ENCODE data around the gene MTA1. TPM values are rescaled to one million over a fixed set of nuclear protein-coding genes. Genes with fewer than 3 reads are reported as not detected.

MTA1 gene
- total RNA-seq, 2 experiments from 2014 or later = 119 to 131 TPM

GRCh38 chr14:105399466-105399775 lies 20.2 kb upstream of the MTA1 start:
- no peak for DNase-seq
- Mint-ChIP-seq H3K27me3 (no peaks in the 10 kb centered on the region), H3K36me3 (ENCODE audit: low read depth) (peaks cover 28% of the 10 kb centered on the region), H3K4me3 (peak overlapping the region; percentile 89), H3K4me1 (peaks cover 35% of the 10 kb centered on the region), H3K9me3 (peaks cover 14% of the 10 kb centered on the region), H3K27ac (peak overlapping the region; percentile 92)
- POLR2A ChIA-PET = interaction anchor here (0.5 to 1.5 kb wide), 2 partner anchors 10 to 807 kb away, joined by 4 read pairs; no protein-coding TSS in a partner anchor
- CTCF ChIA-PET = interaction anchor here (0.7 to 1.4 kb wide), 5 partner anchors 7 to 81 kb away, joined by 3 to 5 read pairs (median 3); no protein-coding TSS in a partner anchor

GRCh38 chr14:105400016-105400415 lies 19.6 kb upstream of the MTA1 start:
- no peak for DNase-seq
- Mint-ChIP-seq H3K4me3 (peak overlapping the region; percentile 89), H3K4me1 (peaks cover 40% of the 10 kb centered on the region), H3K36me3 (ENCODE audit: low read depth) (peaks cover 28% of the 10 kb centered on the region), H3K9me3 (peaks cover 14% of the 10 kb centered on the region), H3K27me3 (no peaks in the 10 kb centered on the region), H3K27ac (peak overlapping the region; percentile 46)
- CTCF ChIA-PET = interaction anchor here (0.7 to 1.4 kb wide), 4 partner anchors 8 to 29 kb away, joined by 3 to 4 read pairs (median 4); no protein-coding TSS in a partner anchor
- POLR2A ChIA-PET = no interaction called here

GRCh38 chr14:105401699-105402098 lies 17.9 kb upstream of the MTA1 start:
- no peak overlapping the region for H3K4me3 Mint-ChIP-seq
- peaks cover 43% of the 10 kb centered on the region for H3K4me1 Mint-ChIP-seq
- DNase-seq = no peak
- peaks cover 28% of the 10 kb centered on the region for H3K36me3 Mint-ChIP-seq (ENCODE audit: low read depth)
- H3K27me3 Mint-ChIP-seq = no peaks in the 10 kb centered on the region
- H3K9me3 Mint-ChIP-seq = peaks cover 14% of the 10 kb centered on the region
- ChIA-PET CTCF (interaction anchor here (0.6 to 2.2 kb wide), 2 partner anchors 9 to 599 kb away, joined by 4 to 9 read pairs; no protein-coding TSS in a partner anchor), POLR2A (no interaction called here)
- no peak overlapping the region for H3K27ac Mint-ChIP-seq

GRCh38 chr14:105408592-105408991 lies 11.0 kb upstream of the MTA1 start:
- Mint-ChIP-seq H3K36me3 (ENCODE audit: low read depth) (no peaks in the 10 kb centered on the region), H3K4me1 (peaks cover 27% of the 10 kb centered on the region), H3K4me3 (no peak overlapping the region), H3K27me3 (peaks cover 33% of the 10 kb centered on the region), H3K9me3 (no peaks in the 10 kb centered on the region), H3K27ac (no peak overlapping the region)
- ChIA-PET POLR2A (interaction anchor here (0.8 kb wide), 1 partner anchor 10 kb away, joined by 4 read pairs; the partner anchor contains the start of gene TEX22), CTCF (interaction anchor here (0.7 to 0.8 kb wide), 2 partner anchors 9 to 12 kb away, joined by 3 to 4 read pairs; no protein-coding TSS in a partner anchor)
- DNase-seq = no peak

GRCh38 chr14:105409364-105409763 lies 10.3 kb upstream of the MTA1 start:
- Mint-ChIP-seq H3K27ac (no peak overlapping the region), H3K4me3 (no peak overlapping the region), H3K4me1 (peaks cover 23% of the 10 kb centered on the region), H3K36me3 (ENCODE audit: low read depth) (no peaks in the 10 kb centered on the region), H3K27me3 (peaks cover 33% of the 10 kb centered on the region), H3K9me3 (no peaks in the 10 kb centered on the region)
- POLR2A ChIA-PET = interaction anchor here (0.8 kb wide), 1 partner anchor 10 kb away, joined by 4 read pairs; the partner anchor contains the start of gene TEX22
- CTCF ChIA-PET = interaction anchor here (0.8 kb wide), 1 partner anchor 12 kb away, joined by 4 read pairs; no protein-coding TSS in a partner anchor
- DNase-seq = no peak

- no peaks in the 10 kb centered on the region for H3K36me3 Mint-ChIP-seq (ENCODE audit: low read depth)
- DNase-seq = no peak
- no peaks in the 10 kb centered on the region for H3K9me3 Mint-ChIP-seq
- H3K27ac Mint-ChIP-seq = no peak overlapping the region
- CTCF ChIA-PET = interaction anchor here (0.8 to 1.8 kb wide), 4 partner anchors 8 to 109 kb away, joined by 3 to 9 read pairs (median 6); no protein-coding TSS in a partner anchor
- POLR2A ChIA-PET = no interaction called here
- peaks cover 33% of the 10 kb centered on the region for H3K27me3 Mint-ChIP-seq
- H3K4me3 Mint-ChIP-seq = no peak overlapping the region
- H3K4me1 Mint-ChIP-seq = peaks cover 17% of the 10 kb centered on the region
These were observed 9.0 kb upstream of the MTA1 start for GRCh38 chr14:105410642-105411016.

- ChIA-PET CTCF (interaction anchor here (0.8 to 1.8 kb wide), 4 partner anchors 9 to 110 kb away, joined by 3 to 9 read pairs (median 6); no protein-coding TSS in a partner anchor), POLR2A (no interaction called here)
- no peak for DNase-seq
- Mint-ChIP-seq H3K9me3 (no peaks in the 10 kb centered on the region), H3K27ac (no peak overlapping the region), H3K27me3 (peaks cover 33% of the 10 kb centered on the region), H3K4me1 (peaks cover 17% of the 10 kb centered on the region), H3K4me3 (no peak overlapping the region), H3K36me3 (ENCODE audit: low read depth) (no peaks in the 10 kb centered on the region)
These were observed 8.3 kb upstream of the MTA1 start for GRCh38 chr14:105411017-105411941.

- ChIA-PET CTCF (interaction anchor here (1.6 to 1.8 kb wide), 2 partner anchors 10 to 19 kb away, joined by 5 to 9 read pairs; no protein-coding TSS in a partner anchor), POLR2A (no interaction called here)
- no peak overlapping the region for H3K27ac Mint-ChIP-seq
- no peak overlapping the region for H3K4me3 Mint-ChIP-seq
- H3K9me3 Mint-ChIP-seq = no peaks in the 10 kb centered on the region
- H3K4me1 Mint-ChIP-seq = peaks cover 17% of the 10 kb centered on the region
- no peaks in the 10 kb centered on the region for H3K36me3 Mint-ChIP-seq (ENCODE audit: low read depth)
- DNase-seq = no peak
- peaks cover 33% of the 10 kb centered on the region for H3K27me3 Mint-ChIP-seq
These were observed 7.4 kb upstream of the MTA1 start for GRCh38 chr14:105411985-105412770.

- no peak for DNase-seq
- ChIA-PET CTCF (interaction anchor here (0.8 to 1.3 kb wide), 3 partner anchors 12 to 16 kb away, joined by 3 read pairs; no protein-coding TSS in a partner anchor), POLR2A (interaction anchor here (0.6 kb wide), 1 partner anchor 9 kb away, joined by 4 read pairs; no protein-coding TSS in a partner anchor)
- Mint-ChIP-seq H3K27me3 (peaks cover 33% of the 10 kb centered on the region), H3K4me1 (peaks cover 17% of the 10 kb centered on the region), H3K9me3 (no peaks in the 10 kb centered on the region), H3K27ac (no peak overlapping the region), H3K4me3 (no peak overlapping the region), H3K36me3 (ENCODE audit: low read depth) (no peaks in the 10 kb centered on the region)
These were observed 6.7 kb upstream of the MTA1 start for GRCh38 chr14:105412771-105413543.

- ChIA-PET POLR2A (interaction anchor here (0.6 kb wide), 1 partner anchor 9 kb away, joined by 4 read pairs; no protein-coding TSS in a partner anchor), CTCF (interaction anchor here (0.8 to 1.3 kb wide), 4 partner anchors 10 to 17 kb away, joined by 3 to 5 read pairs (median 3); no protein-coding TSS in a partner anchor)
- DNase-seq = no peak
- Mint-ChIP-seq H3K27ac (no peak overlapping the region), H3K36me3 (ENCODE audit: low read depth) (no peaks in the 10 kb centered on the region), H3K4me3 (no peak overlapping the region), H3K27me3 (peaks cover 33% of the 10 kb centered on the region), H3K9me3 (no peaks in the 10 kb centered on the region), H3K4me1 (peaks cover 18% of the 10 kb centered on the region)
These were observed 6.1 kb upstream of the MTA1 start for GRCh38 chr14:105413544-105413886.

- Mint-ChIP-seq H3K27ac (no peak overlapping the region), H3K9me3 (no peaks in the 10 kb centered on the region), H3K36me3 (ENCODE audit: low read depth) (no peaks in the 10 kb centered on the region), H3K4me3 (peak overlapping the region; percentile 64), H3K4me1 (peaks cover 24% of the 10 kb centered on the region), H3K27me3 (peaks cover 26% of the 10 kb centered on the region)
- DNase-seq = peak; percentile 64
- ChIA-PET CTCF (interaction anchor here (0.7 to 1.3 kb wide), 4 partner anchors 10 to 430 kb away, joined by 3 to 6 read pairs (median 4); no protein-coding TSS in a partner anchor), POLR2A (no interaction called here)
These were observed 4.9 kb upstream of the MTA1 start for GRCh38 chr14:105414456-105415371.
